DMS53 treated with DMSO at 0.1 percent for 48 hours (cell line): ENCODE results near the gene ZNRF3.
"Not testable (repeated sequence)": the region's sequence is repeated elsewhere in the genome, so short reads cannot be mapped to it uniquely, and the experiment has no call there.

Source experiments
- DNase-seq: peaks from one replicate; lab custom pipeline; 2025; ENCODE audit not compliant: unreplicated experiment; lab: John Stamatoyannopoulos, UW

The ZNRF3 gene

DNA sequence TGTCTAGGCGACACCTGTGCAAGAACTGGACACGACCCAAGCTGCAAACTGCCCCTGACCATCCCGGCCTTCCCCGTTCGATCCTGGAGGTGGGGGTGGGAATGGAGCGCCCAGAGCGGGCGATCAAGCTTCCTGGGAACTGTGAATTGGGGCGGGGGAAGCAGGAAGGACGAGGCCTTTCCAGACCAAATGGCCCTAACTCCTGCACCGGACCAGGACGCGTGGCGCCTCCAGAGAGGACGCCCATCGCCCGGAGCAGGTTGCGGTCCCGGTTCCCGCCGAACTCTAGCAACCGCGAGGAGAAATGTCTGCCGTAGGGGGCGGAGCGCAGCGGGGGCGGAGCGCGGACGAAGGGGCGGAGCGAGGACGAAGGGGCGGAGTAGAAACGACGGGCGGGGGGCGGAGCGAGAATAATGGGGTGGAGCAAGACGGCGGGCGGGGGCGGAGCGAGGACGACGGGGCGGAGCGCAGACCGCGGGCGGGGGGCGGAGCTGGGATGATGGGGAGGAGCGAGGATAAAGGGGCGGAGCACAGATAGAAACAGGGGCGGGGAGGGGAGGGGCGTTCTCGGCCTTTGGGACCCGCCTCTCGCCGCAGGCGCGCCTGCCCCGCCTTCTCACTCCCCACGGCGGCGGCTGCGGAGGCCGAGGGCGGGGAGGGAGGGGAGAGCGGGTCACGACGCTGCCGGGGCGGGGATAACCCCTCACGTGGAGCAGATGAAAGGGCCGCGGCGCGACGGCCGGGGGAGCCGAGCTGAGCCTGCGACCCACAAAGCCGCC lies at the start of gene ZNRF3:
ZNRF3 (plus strand) TSS at position 695 of the 779 bp plus-strand sequence. CDS start 195 bp downstream, outside the sequence.
- DNase-seq, result peak; percentile 11

DNA sequence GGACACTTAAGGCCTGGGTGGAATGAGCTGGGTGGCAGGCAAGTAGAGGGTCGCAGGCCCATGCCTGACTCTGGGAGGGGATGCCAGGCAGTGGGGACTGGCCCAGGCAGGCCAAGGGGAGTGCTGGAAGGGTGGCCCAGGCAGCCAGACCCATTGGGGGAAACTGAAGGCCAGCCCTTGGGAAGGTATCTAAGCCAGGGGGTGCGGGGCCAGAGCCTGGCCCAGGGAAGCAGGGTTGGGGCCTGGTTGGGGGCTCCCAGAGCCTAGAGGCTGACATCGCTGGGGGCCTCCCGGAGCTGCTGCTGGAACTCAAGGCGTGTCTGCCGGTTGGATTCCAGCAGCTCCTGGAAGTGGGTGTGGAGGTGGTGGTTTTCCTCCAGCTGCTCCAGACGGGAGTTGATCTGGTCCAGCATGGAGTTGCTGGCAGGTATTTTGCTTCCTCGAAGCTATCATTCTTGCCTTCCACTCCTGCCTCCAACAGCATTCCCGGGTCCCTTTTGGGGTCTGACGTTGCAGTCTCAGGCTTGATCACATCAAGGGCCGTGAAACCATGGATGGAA lies 47.7 kb upstream of the ZNRF3 start:
- no peak for DNase-seq

DNA sequence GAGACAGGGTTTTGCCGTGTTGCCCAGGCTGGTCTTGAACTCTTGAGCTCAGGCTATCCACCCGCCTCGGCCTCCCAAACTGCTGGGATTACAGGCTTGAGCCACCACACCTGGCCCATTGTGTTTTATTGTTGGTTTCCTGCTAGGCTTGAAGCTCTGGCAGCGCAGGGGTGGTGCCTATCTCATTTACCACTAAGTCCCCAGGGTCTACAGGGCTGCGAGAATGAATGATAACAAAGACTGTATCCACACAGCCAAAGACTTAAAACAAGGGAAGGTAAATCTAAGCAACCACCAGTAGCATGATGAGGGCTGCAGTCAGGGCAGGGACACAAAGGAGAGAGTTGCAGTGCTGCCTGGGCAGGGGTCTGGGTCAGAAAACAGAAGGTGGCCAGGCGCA lies 45.7 kb upstream of the ZNRF3 start:
- DNase-seq, result no peak

DNA sequence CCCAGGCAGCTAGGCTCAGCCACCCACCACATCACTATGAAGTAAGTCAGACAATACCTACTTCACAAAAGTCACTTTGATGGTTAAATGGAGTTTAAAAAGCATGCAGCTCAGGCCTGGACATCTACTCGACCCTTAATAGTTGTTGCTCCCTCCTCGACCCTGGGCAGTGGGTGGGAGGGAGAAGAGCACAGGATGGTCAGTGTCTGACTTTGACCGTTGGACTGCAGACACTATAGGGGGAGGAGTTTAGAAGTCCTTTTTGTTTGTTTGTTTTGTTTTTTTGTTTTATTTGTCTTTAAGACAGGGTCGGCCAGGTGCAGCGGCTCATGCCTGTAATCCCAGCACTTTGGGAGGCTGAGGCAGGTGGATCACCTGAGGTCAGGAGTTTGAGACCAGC lies 44.4 kb upstream of the ZNRF3 start:
- DNase-seq, result no peak

DNA sequence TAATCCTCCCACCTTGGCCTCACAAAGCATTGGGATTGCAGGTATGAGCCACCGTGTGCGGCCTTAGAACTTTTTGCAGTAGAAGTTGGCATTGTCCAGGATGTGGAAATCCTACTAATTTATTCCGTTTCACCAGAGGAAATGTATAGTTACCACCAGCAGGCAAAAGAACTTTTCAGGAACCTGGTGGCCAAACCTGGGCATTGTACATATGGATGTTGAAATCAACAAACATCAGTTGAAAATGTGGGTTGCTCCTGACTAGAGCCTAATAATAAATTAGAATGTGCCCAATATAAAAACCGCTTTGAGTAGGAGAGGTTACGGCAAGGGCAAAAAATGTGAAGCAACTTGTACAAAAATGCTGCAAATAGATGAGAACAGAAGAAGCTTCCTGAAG lies 42.3 kb upstream of the ZNRF3 start:
- no peak for DNase-seq

DNA sequence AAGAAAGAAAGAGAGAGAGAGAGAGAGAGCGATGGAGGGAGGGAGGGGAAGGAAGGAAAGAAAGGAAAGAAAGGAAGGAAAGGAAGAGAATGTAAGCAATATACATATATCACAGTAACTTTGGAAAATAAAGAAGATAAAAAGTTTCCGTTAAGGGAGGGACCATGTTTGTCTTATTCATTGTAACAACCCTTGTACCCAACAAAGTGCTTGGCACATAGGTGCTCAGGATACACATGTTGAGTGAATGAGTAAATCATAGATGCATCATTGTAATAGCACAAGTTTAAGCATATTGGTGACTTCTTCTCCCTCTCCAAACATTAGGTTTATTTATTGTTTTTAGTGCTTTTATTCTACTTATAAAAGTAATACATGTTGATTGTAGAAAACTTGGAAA lies 39.7 kb upstream of the ZNRF3 start:
- DNase-seq, result no peak

DNA sequence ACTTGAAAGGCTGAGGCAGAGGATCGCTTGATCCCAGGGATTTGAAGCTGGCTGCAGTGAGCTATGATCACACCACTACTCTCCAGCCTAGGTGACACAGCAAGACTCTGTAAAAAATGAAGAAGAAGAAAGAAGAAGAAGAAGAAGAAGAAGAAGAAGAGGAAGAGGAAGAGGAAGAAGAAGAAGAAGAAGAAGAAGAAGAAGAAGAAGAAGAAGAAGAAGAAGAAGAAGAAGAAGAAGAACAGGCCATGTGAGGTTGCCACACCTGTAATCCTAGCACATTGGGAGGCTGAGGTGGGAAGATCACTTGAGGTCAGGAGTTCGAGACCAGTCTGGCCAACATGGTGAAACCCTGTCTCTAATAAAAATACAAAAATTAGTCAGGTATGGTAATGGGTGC lies 39.1 kb upstream of the ZNRF3 start:
- DNase-seq, result not testable (repeated sequence)

DNA sequence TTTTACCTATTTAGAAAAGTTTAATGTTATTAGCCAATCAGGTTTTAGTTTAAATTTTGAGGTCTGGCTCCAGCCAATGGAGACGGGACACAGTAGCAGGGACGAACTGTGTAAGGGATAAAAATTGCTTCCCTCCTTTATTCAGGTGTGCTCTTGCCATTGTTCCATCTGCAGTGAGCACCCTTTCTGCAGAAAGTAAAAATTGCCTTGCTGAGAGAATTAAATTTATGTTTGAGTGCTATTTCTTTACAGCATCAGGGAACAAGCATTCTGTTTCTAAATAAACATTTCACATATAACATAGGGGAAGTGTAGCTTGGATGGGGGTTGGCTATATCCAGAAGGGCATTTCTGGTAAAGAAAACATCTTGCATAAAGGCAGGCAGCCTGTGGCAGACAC lies 36.4 kb upstream of the ZNRF3 start:
- no peak for DNase-seq

DNA sequence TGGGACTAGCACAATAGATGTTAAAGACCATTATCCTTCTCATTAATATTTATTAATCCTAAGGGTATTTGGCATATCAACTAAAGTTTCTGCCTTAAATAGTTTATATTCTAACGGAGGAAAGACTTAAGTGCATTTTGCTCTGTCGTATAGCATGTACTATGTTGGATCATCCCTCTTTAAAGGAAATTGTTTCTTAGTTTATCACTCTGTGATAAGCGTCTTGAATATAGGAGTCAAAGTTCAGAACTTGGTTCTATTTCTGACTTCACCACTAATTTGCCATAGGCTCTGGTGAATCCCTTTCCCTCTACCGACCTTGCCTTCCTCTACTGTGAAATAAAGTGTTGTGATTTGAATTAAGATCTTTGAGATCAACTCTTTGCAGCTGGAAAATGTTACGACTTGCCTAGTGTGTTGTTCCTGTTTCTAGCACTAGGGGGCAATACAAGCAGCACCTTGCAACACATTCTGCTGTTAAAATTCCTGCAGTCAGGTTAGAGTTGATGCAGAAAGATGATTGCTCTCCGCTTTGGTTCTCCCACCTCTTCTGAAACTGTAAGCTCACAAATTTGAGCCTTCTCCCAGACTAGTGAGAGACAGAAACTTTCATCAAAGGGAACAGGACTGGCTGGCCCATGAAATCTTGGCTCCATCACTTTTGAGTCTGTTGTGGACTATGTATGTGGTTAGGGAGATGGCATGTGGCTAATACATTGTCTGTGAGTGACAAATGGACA lies 27.8 kb upstream of the ZNRF3 start:
- DNase-seq, result no peak

DNA sequence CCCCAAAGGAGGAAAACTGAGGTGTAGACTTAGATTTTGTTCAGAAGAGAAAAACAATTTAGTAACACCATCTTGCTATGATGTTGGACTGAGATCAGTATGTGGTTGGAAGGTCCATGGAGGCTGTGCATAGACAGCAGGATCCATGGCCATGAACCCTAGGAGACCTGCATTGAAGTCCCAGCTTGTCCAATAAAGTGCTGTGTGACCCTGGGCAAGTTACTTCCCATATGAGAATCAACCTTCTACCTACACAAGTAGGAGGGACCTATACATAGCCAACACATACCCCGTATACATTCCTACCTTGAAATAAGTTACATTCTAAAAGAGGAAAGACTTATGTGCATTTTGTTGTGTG lies 27.3 kb upstream of the ZNRF3 start:
- no peak for DNase-seq

DNA sequence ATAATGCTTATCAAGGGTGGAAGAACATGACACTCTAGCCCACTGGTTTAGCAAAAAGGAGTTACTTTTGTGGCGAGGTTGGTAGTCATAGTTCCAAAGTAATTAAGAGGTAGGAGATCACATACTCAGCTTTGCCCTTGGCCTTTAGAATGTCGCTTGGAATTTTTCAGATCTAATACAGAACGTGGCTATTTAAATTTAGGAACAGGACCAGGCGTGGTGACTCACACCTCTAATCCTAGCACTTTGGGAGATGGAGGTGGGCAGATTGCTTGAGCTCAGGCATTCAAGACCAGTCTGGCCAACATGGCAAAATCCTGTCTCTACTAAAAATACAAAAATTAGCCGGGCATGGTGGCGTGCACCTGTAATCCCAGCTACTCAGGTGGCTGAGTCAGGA lies 26.1 kb upstream of the ZNRF3 start:
- no peak for DNase-seq

DNA sequence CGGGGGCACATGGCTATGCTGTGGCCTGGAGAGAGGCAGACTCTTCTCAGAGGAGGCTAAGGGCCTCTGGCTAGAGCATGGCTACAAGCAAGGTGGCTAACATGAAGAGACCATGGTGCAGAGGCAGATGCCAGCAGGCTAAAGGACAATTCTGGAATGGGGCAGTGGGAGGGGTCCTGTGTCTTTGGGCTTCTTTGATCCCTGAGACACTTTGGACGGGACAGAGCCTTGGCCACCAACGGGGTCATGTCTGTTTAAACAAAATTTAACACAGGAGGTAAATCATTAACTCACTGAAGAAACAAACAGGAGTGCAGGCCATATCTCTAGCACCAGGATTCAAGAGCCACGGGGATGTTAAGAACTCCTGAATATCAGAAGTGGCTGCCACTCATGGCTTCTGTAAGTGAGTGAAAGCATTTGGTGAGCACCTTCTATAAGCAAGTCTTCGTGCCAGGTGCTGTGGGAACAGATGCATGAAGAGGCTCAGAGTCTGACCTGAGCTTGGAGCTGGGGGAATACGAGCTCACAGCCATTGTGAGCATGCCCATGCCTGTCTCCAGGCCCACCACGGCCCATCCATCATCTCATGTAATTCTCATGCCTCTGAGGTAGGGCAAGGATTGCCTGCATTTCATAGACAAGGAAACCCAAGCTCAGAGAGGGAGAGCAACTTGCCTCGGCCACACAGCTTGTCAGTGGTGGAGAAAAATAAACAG lies 18.3 kb upstream of the ZNRF3 start:
- no peak for DNase-seq

DNA sequence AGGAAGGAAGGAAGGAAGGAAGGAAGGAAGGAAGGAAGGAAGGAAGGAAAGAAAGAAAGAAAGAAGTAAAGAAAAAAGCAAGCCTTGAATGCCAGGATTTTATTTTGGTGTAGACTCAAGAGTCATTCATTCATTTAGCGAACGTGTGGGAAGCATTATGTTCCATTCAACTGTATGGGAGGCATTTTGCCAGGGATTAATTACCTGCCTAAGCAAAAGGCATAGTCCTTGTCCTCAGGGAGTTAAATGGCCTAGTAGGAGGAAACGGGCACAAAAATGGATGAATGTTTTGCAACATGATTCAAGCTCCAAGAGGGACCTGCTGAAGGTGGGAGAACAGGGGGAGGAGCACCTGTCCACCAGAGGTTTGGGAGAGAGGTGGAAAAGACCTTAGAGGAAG lies 16.2 kb upstream of the ZNRF3 start:
- DNase-seq, result no peak

DNA sequence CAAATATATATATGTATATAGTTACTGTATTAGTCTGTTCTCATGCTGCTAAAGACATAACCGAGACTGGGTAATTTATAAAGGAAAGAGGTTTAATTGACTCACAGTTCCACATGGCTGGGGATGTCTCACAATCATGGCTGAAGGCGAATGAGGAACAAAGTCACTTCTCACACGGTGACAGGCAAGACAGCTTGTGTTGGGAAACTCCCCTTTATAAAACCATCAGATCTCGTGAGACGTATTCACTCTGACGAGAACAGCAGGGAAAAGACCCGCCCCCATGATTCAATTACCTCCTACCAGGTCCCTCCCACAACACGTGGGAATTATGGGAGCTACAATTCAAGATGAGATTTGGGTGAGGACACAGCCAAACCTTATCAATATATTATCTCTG lies 15.0 kb upstream of the ZNRF3 start:
- DNase-seq, result not testable (repeated sequence)

DNA sequence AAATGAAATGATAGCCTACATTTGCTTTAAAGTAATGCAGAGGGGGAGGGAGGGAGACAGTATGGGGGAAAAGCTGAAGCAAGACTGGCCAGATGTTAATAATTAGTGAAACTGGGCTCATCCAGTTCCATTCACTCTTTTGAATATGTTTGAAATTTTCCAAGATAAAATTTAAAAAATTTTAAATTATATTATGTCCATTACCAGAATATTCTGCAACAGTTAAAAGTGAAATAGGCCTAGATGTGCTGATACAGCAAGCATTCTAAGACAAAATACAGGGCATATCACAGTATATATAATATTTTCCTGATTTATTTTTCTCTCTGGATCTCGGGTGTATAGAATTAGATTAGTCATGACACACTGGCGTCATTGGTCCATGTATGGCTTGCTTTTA lies 13.6 kb upstream of the ZNRF3 start:
- DNase-seq, result no peak

DNA sequence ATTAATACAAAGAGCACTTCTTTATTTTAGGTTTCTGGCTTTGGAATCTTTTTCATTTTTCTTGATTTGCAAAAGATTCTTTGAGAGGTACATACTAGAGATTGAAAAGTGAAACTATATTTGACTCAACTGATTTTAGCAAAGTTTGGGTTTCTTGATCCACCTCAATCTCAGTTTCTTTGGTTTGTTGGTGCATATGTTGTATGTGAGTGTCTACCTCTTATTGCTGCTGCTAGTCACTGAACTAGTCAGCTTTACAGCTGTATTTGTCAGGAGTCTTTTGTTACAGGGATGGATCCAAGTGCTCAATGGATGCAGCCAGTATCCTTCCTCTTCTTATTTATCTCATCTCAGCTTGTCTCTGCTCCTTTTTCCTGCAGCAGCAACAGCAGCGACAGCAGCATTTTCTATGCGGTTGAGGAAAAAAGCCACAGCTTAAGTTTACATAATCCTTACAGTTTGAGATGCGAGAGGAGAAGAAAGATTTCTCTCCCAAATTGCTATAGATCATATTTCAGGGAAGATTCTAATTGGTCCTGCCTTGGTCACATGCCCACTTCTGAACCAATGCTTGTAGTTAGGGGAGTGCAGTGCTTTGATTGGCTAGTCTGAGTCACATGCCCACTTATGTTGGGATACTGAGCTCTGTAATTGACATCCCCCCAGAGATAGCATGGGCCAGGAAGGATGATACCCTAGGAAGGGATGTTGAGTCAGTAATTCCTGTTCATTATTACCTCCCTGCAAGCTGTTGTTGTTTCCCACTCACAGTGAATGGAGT lies 10.0 kb upstream of the ZNRF3 start:
- no peak for DNase-seq

DNA sequence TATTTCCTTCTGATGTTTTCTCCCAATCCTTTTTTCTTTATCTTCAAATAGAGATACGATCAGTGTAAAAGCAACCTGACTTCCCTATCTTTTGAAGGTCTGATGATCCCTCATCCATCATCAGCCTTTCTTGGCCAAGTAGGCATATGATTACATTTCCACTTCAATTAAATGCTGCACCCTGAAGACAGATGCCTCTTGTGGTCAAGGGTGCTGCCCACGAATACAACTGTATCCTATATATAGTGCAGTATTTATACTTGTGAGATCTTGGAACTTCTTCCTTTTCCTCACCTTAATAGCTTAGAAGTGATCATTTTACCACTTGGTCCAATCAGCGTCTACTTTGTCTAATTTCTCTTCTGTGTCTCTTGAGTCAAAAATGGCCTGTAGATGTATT lies 9.3 kb upstream of the ZNRF3 start:
- no peak for DNase-seq

DNA sequence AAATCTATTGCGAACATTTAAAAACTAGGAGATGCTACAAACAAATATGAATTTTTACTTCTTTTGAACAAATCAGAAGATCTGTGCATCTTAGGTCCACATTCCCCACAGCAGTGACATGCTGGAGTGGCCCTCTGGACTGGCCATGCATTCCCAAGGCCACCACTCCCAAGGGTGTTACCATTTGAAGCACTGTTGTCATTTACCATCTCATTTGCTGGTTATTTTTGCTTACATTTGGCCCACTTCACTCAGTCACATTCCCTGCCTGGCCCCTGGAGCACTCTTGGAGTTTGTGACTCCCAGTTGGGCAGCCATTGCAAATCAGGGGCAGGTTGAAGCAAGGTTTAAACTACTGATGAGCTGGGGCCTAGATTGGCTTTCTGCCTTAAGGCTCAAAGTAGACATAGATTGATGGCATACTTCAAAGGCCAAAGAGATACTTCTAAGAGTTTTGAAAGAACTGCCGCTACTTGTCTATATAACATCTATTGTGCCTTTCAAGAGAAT lies 8.5 kb upstream of the ZNRF3 start:
- no peak for DNase-seq

DNA sequence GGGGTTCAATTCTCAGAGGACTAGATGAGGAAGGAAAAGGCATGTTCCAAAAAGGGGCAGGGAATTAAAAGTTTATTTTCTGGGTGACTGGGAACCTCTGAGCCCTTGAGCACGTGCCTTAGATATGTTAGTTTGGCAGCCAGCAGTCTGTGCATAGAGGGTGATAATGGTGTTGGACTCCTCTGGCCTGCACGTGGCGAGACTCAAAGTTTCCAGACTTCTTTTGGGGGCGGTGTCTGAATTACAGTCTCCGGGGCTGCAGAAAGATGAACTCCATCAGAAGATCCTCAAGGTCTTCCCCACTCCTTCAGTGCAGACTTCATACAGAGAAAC lies 861 bp upstream of the ZNRF3 start:
- no peak for DNase-seq

DNA sequence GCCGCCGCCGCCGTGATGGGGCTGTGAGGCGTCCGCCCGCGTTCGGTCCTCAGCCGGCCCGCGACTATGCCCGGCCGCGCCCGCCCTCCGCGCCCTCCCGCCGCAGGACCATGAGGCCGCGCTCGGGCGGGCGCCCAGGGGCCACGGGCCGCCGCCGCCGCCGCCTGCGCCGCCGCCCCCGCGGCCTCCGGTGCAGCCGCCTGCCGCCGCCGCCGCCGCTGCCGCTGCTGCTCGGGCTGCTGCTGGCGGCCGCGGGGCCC lies 215 bp downstream of the ZNRF3 start:
- no peak for DNase-seq
